SK-MEL-5 (cell line): ENCODE results near the gene MBD3L1. TPM values are rescaled to one million over a fixed set of nuclear protein-coding genes. Genes with fewer than 3 reads are reported as not detected.
A peak's percentile ranks its signal among the peaks of the same experiment; 100 is the strongest.

ENCODE experiments used
- DNase-seq: peaks from one replicate; pipeline ENCODE4 v3.0.0-alpha.2; 2016; ENCODE audit warnings: low read depth, low spot score
- in situ Hi-C: cut with HindIII; loops from 2 replicates; pipeline ENCODE4 v1.10.0; 2016; ENCODE audit warnings: low sequenced_read_pairs, high pct_unique_total_duplicates, low pct_unique_long_range_greater_than_20kb
- polyA plus RNA-seq, 2 experiments: library from polyadenylated mRNA; depleted of rRNA; stranded (reverse); fragments of >200 nt; gene quantifications; 2 replicates each; pipeline ENCODE4 v1.2.3, GENCODE V29; 2015
- total RNA-seq: library from RNA; depleted of rRNA; stranded (reverse); fragments of >200 nt; shearing (Covaris generic); gene quantifications from 2 replicates; pipeline ENCODE4 v1.2.3, GENCODE V29; 2014; rRNA removed

MBD3L1 gene
- not detected in 2 replicates for total RNA-seq
- polyA plus RNA-seq (2015; cell fraction: cytosol; rRNA removed), result not detected in 2 replicates
- polyA plus RNA-seq (2015; cell fraction: nucleus; rRNA removed), result not detected in 2 replicates

GRCh38 chr19:8832132-8833021 lies at the start of gene MBD3L1, which contains the start of gene ZNF558:
Gene MBD3L1, plus strand, starts transcription at chr19:8832377. Its CDS starts 10,302 bp downstream, at chr19:8842679.
Gene ZNF558, minus strand, starts transcription at chr19:8832304. Its CDS starts 9,645 bp downstream, at chr19:8822659.
- peak; percentile 93 for DNase-seq
- in situ Hi-C loops, result no loop called here

GRCh38 chr19:8794823-8795222 lies 37.4 kb upstream of the MBD3L1 start:
- in situ Hi-C loops, result no loop called here
- DNase-seq, result no peak

- no peak for DNase-seq
- in situ Hi-C loops, result no loop called here
Observed at GRCh38 chr19:8806661-8807060, 25.5 kb upstream of the MBD3L1 start.

GRCh38 chr19:8811315-8812172 lies 20.6 kb upstream of the MBD3L1 start:
- in situ Hi-C loops, result no loop called here
- DNase-seq, result no peak

GRCh38 chr19:8814176-8814575 lies 18.0 kb upstream of the MBD3L1 start:
- DNase-seq, result no peak
- in situ Hi-C loops, result no loop called here

GRCh38 chr19:8815780-8816179 lies 16.4 kb upstream of the MBD3L1 start:
- in situ Hi-C loops, result no loop called here
- DNase-seq, result no peak

- no peak for DNase-seq
- in situ Hi-C loops, result no loop called here
Observed at GRCh38 chr19:8820234-8820633, 11.9 kb upstream of the MBD3L1 start.

- in situ Hi-C loops, result no loop called here
- no peak for DNase-seq
Observed at GRCh38 chr19:8821748-8822241, 10.4 kb upstream of the MBD3L1 start.

GRCh38 chr19:8826371-8826770 lies 5.8 kb upstream of the MBD3L1 start:
- in situ Hi-C loops, result no loop called here

GRCh38 chr19:8827277-8827676 lies 4.9 kb upstream of the MBD3L1 start:
- in situ Hi-C loops, result no loop called here
- no peak for DNase-seq

More at GRCh38 chr19:8826371-8826770, 5.8 kb upstream of the MBD3L1 start:
- no peak for DNase-seq

GRCh38 chr19:8831373-8831772 lies 804 bp upstream of the MBD3L1 start:
- no peak for DNase-seq
- in situ Hi-C loops, result no loop called here

- in situ Hi-C loops, result no loop called here
Observed at GRCh38 chr19:8831832-8832131, 395 bp upstream of the MBD3L1 start.

GRCh38 chr19:8835446-8835845 lies 3.3 kb downstream of the MBD3L1 start:
- DNase-seq, result no peak
- in situ Hi-C loops, result no loop called here

More at GRCh38 chr19:8831832-8832131, 395 bp upstream of the MBD3L1 start:
- DNase-seq, result no peak

GRCh38 chr19:8835877-8836276 lies 3.7 kb downstream of the MBD3L1 start:
- no peak for DNase-seq
- in situ Hi-C loops, result no loop called here

GRCh38 chr19:8840708-8841107 lies 8.5 kb downstream of the MBD3L1 start:
- in situ Hi-C loops, result no loop called here

GRCh38 chr19:8846819-8847218 lies 14.6 kb downstream of the MBD3L1 start:
- in situ Hi-C loops, result no loop called here

More at GRCh38 chr19:8840708-8841107, 8.5 kb downstream of the MBD3L1 start:
- no peak for DNase-seq

GRCh38 chr19:8849232-8849631 lies 17.1 kb downstream of the MBD3L1 start:
- no peak for DNase-seq
- in situ Hi-C loops, result no loop called here

More at GRCh38 chr19:8846819-8847218, 14.6 kb downstream of the MBD3L1 start:
- no peak for DNase-seq

- no peak for DNase-seq
- in situ Hi-C loops, result no loop called here
Observed at GRCh38 chr19:8850488-8850887, 18.3 kb downstream of the MBD3L1 start.
